Measurements from ENCODE around the gene CHEK2.
"Not testable (repeated sequence)": the region's sequence is repeated elsewhere in the genome, so short reads cannot be mapped to it uniquely, and the experiment has no call there.

CHEK2 gene

GRCh38 chr22:28738876-28739275, 2.7 kb downstream of the CHEK2 start:
- H3K36me3 ChIP-seq (ENCODE audit: control insufficient read depth, low read depth, low read length): peaks cover 12% of the 10 kb centered on the region
- not testable (repeated sequence) for H3K4me3 ChIP-seq (ENCODE audit: low read length); H3K9me3 ChIP-seq (ENCODE audit: control insufficient read depth, low read depth, low read length); H3K27me3 ChIP-seq (ENCODE audit: control insufficient read depth, insufficient read depth, low read length); H3K9ac ChIP-seq (ENCODE audit: low read length)
- peak overlapping the region; percentile 17 for H3K27ac ChIP-seq (ENCODE audit: low read length)
- H3K4me1 ChIP-seq (ENCODE audit: control insufficient read depth, low read depth, low read length): peaks cover 12% of the 10 kb centered on the region

GRCh38 chr22:28737701-28738100, 3.9 kb downstream of the CHEK2 start:
- H3K27me3 ChIP-seq (ENCODE audit: control insufficient read depth, insufficient read depth, low read length): no peaks in the 10 kb centered on the region
- H3K9ac ChIP-seq (ENCODE audit: low read length): no peak overlapping the region
- no peaks in the 10 kb centered on the region for H3K9me3 ChIP-seq (ENCODE audit: control insufficient read depth, low read depth, low read length)
- H3K4me3 ChIP-seq (ENCODE audit: low read length): no peak overlapping the region
- H3K4me1 ChIP-seq (ENCODE audit: control insufficient read depth, low read depth, low read length): peaks cover 12% of the 10 kb centered on the region
- H3K27ac ChIP-seq (ENCODE audit: low read length): no peak overlapping the region
- H3K36me3 ChIP-seq (ENCODE audit: control insufficient read depth, low read depth, low read length): peaks cover 16% of the 10 kb centered on the region

GRCh38 chr22:28736301-28737155, 5.1 kb downstream of the CHEK2 start:
- no peak overlapping the region for H3K9ac ChIP-seq (ENCODE audit: low read length)
- peaks cover 12% of the 10 kb centered on the region for H3K4me1 ChIP-seq (ENCODE audit: control insufficient read depth, low read depth, low read length)
- H3K9me3 ChIP-seq (ENCODE audit: control insufficient read depth, low read depth, low read length): no peaks in the 10 kb centered on the region
- peak overlapping the region; percentile 61 for H3K27ac ChIP-seq (ENCODE audit: low read length)
- peak overlapping the region; percentile 39 for H3K4me3 ChIP-seq (ENCODE audit: low read length)
- peaks cover 22% of the 10 kb centered on the region for H3K36me3 ChIP-seq (ENCODE audit: control insufficient read depth, low read depth, low read length)
- H3K27me3 ChIP-seq (ENCODE audit: control insufficient read depth, insufficient read depth, low read length): no peaks in the 10 kb centered on the region

- H3K27ac ChIP-seq (ENCODE audit: low read length): no peak overlapping the region
- H3K4me3 ChIP-seq (ENCODE audit: low read length): no peak overlapping the region
- H3K27me3 ChIP-seq (ENCODE audit: control insufficient read depth, insufficient read depth, low read length): no peaks in the 10 kb centered on the region
- H3K4me1 ChIP-seq (ENCODE audit: control insufficient read depth, low read depth, low read length): peaks cover 12% of the 10 kb centered on the region
- peaks cover 22% of the 10 kb centered on the region for H3K36me3 ChIP-seq (ENCODE audit: control insufficient read depth, low read depth, low read length)
- H3K9ac ChIP-seq (ENCODE audit: low read length): no peak overlapping the region
- H3K9me3 ChIP-seq (ENCODE audit: control insufficient read depth, low read depth, low read length): no peaks in the 10 kb centered on the region
Measured at GRCh38 chr22:28734393-28734792, 7.2 kb downstream of the CHEK2 start.

- Histone ChIP-seq H3K4me3 (ENCODE audit: low read length) (no peak overlapping the region), H3K4me1 (ENCODE audit: control insufficient read depth, low read depth, low read length) (no peaks in the 10 kb centered on the region), H3K9ac (ENCODE audit: low read length) (no peak overlapping the region), H3K36me3 (ENCODE audit: control insufficient read depth, low read depth, low read length) (peaks cover 27% of the 10 kb centered on the region), H3K27me3 (ENCODE audit: control insufficient read depth, insufficient read depth, low read length) (no peaks in the 10 kb centered on the region), H3K9me3 (ENCODE audit: control insufficient read depth, low read depth, low read length) (no peaks in the 10 kb centered on the region), H3K27ac (ENCODE audit: low read length) (no peak overlapping the region)
Measured at GRCh38 chr22:28730179-28730578, 11.4 kb downstream of the CHEK2 start.

- no peaks in the 10 kb centered on the region for H3K4me1 ChIP-seq (ENCODE audit: control insufficient read depth, low read depth, low read length)
- H3K27me3 ChIP-seq (ENCODE audit: control insufficient read depth, insufficient read depth, low read length): no peaks in the 10 kb centered on the region
- H3K36me3 ChIP-seq (ENCODE audit: control insufficient read depth, low read depth, low read length): peaks cover 30% of the 10 kb centered on the region
- H3K4me3 ChIP-seq (ENCODE audit: low read length): no peak overlapping the region
- H3K9me3 ChIP-seq (ENCODE audit: control insufficient read depth, low read depth, low read length): no peaks in the 10 kb centered on the region
- H3K27ac ChIP-seq (ENCODE audit: low read length): no peak overlapping the region
- no peak overlapping the region for H3K9ac ChIP-seq (ENCODE audit: low read length)
Measured at GRCh38 chr22:28728621-28729313, 12.9 kb downstream of the CHEK2 start.

- H3K27ac ChIP-seq (ENCODE audit: low read length): no peak overlapping the region
- H3K4me3 ChIP-seq (ENCODE audit: low read length): no peak overlapping the region
- no peaks in the 10 kb centered on the region for H3K4me1 ChIP-seq (ENCODE audit: control insufficient read depth, low read depth, low read length)
- no peak overlapping the region for H3K9ac ChIP-seq (ENCODE audit: low read length)
- H3K27me3 ChIP-seq (ENCODE audit: control insufficient read depth, insufficient read depth, low read length): no peaks in the 10 kb centered on the region
- no peaks in the 10 kb centered on the region for H3K9me3 ChIP-seq (ENCODE audit: control insufficient read depth, low read depth, low read length)
- H3K36me3 ChIP-seq (ENCODE audit: control insufficient read depth, low read depth, low read length): peaks cover 30% of the 10 kb centered on the region
Measured at GRCh38 chr22:28728002-28728401, 13.6 kb downstream of the CHEK2 start.

GRCh38 chr22:28718044-28718443, 23.6 kb downstream of the CHEK2 start:
- no peak overlapping the region for H3K9ac ChIP-seq (ENCODE audit: low read length)
- H3K27me3 ChIP-seq (ENCODE audit: control insufficient read depth, insufficient read depth, low read length): no peaks in the 10 kb centered on the region
- H3K9me3 ChIP-seq (ENCODE audit: control insufficient read depth, low read depth, low read length): no peaks in the 10 kb centered on the region
- H3K4me1 ChIP-seq (ENCODE audit: control insufficient read depth, low read depth, low read length): no peaks in the 10 kb centered on the region
- H3K36me3 ChIP-seq (ENCODE audit: control insufficient read depth, low read depth, low read length): peaks cover 13% of the 10 kb centered on the region
- no peak overlapping the region for H3K4me3 ChIP-seq (ENCODE audit: low read length)
- no peak overlapping the region for H3K27ac ChIP-seq (ENCODE audit: low read length)

- Histone ChIP-seq H3K4me1 (ENCODE audit: control insufficient read depth, low read depth, low read length) (no peaks in the 10 kb centered on the region), H3K4me3 (ENCODE audit: low read length) (no peak overlapping the region), H3K9ac (ENCODE audit: low read length) (no peak overlapping the region), H3K9me3 (ENCODE audit: control insufficient read depth, low read depth, low read length) (no peaks in the 10 kb centered on the region), H3K27me3 (ENCODE audit: control insufficient read depth, insufficient read depth, low read length) (no peaks in the 10 kb centered on the region), H3K27ac (ENCODE audit: low read length) (no peak overlapping the region), H3K36me3 (ENCODE audit: control insufficient read depth, low read depth, low read length) (peaks cover 14% of the 10 kb centered on the region)
Measured at GRCh38 chr22:28716686-28717085, 24.9 kb downstream of the CHEK2 start.

- peaks cover 18% of the 10 kb centered on the region for H3K36me3 ChIP-seq (ENCODE audit: control insufficient read depth, low read depth, low read length)
- H3K4me1 ChIP-seq (ENCODE audit: control insufficient read depth, low read depth, low read length): no peaks in the 10 kb centered on the region
- H3K27ac ChIP-seq (ENCODE audit: low read length): no peak overlapping the region
- no peaks in the 10 kb centered on the region for H3K9me3 ChIP-seq (ENCODE audit: control insufficient read depth, low read depth, low read length)
- no peaks in the 10 kb centered on the region for H3K27me3 ChIP-seq (ENCODE audit: control insufficient read depth, insufficient read depth, low read length)
- H3K4me3 ChIP-seq (ENCODE audit: low read length): no peak overlapping the region
- H3K9ac ChIP-seq (ENCODE audit: low read length): no peak overlapping the region
Measured at GRCh38 chr22:28715611-28716010, 26.0 kb downstream of the CHEK2 start.

- no peaks in the 10 kb centered on the region for H3K9me3 ChIP-seq (ENCODE audit: control insufficient read depth, low read depth, low read length)
- no peak overlapping the region for H3K27ac ChIP-seq (ENCODE audit: low read length)
- no peak overlapping the region for H3K4me3 ChIP-seq (ENCODE audit: low read length)
- peaks cover 26% of the 10 kb centered on the region for H3K36me3 ChIP-seq (ENCODE audit: control insufficient read depth, low read depth, low read length)
- H3K9ac ChIP-seq (ENCODE audit: low read length): no peak overlapping the region
- no peaks in the 10 kb centered on the region for H3K4me1 ChIP-seq (ENCODE audit: control insufficient read depth, low read depth, low read length)
- H3K27me3 ChIP-seq (ENCODE audit: control insufficient read depth, insufficient read depth, low read length): no peaks in the 10 kb centered on the region
Measured at GRCh38 chr22:28714043-28714628, 27.5 kb downstream of the CHEK2 start.

Measured in iPS-18a (cell line).